IMR-90 (cell line): ENCODE results near the gene TMEM9. TPM values are rescaled to one million over a fixed set of nuclear protein-coding genes. Genes with fewer than 3 reads are reported as not detected.

ENCODE experiments used
- ATAC-seq: fragments of 200-7000 bp; cut with Tn5 transposase; 2 replicates; pipeline ENCODE4 v1.9.1; 2020; ENCODE audit warnings: low read depth, mild to moderate bottlenecking, moderate library complexity
- BruUV-seq: library from RNA; stranded (reverse); fragments of 400-500 nt; replicated peaks from 2 replicates; lab custom pipeline; 2021; lab: Mats Ljungman, UMichigan
- CTCF ChIA-PET: fragments of 300-600 bp; formaldehyde crosslinking; extraction: SDS; loops from one replicate; lab custom pipeline; 2021; ENCODE audit warnings: antibody characterized with exemption; lab: Yijun Ruan, JAX
- POLR2A ChIA-PET: fragments of 300-600 bp; sonication (Branson Sonifier 250); formaldehyde crosslinking; loops from one replicate; lab custom pipeline; 2022; ENCODE audit warnings: antibody characterized with exemption; ENCODE audit not compliant: unreplicated experiment; lab: Charles Lee
- DNase-seq: peaks from one replicate; pipeline ENCODE4 v3.0.0; 2013
- H2AFZ ChIP-seq: replicated peaks from 2 replicates; pipeline ENCODE3; 2013; ENCODE audit warnings: low read length, mild to moderate bottlenecking; ENCODE audit not compliant: poor library complexity
- H2AK5ac ChIP-seq: 2 replicates; pipeline ENCODE4 v1.6.1; 2013; ENCODE audit warnings: low read depth, low read length, inconsistent platforms
- H2AK9ac ChIP-seq: replicated peaks from 2 replicates; pipeline ENCODE3; 2013; ENCODE audit warnings: mild to moderate bottlenecking, low read depth, low read length, moderate library complexity; ENCODE audit not compliant: poor library complexity
- H2BK120ac ChIP-seq: 2 replicates; pipeline ENCODE4 v1.6.1; 2013; ENCODE audit warnings: low read depth, low read length, inconsistent platforms
- H2BK15ac ChIP-seq: 3 replicates; pipeline ENCODE4 v1.6.1; 2013; ENCODE audit warnings: low read depth, low read length, inconsistent platforms
- H2BK20ac ChIP-seq: 2 replicates; pipeline ENCODE4 v1.6.1; 2013; ENCODE audit warnings: low read depth, mild to moderate bottlenecking, inconsistent platforms, low read length, moderate library complexity
- H2BK5ac ChIP-seq: 2 replicates; pipeline ENCODE4 v1.6.1; 2013; ENCODE audit warnings: mild to moderate bottlenecking, low read depth, low read length, inconsistent platforms; ENCODE audit not compliant: poor library complexity, severe bottlenecking
- H3K14ac ChIP-seq: replicated peaks from 2 replicates; pipeline ENCODE4 v1.6.1; 2013; ENCODE audit warnings: low read depth, low read length, inconsistent platforms
- H3K18ac ChIP-seq: 2 replicates; pipeline ENCODE4 v1.6.1; 2013; ENCODE audit warnings: low read depth, low read length, control low read depth
- H3K23ac ChIP-seq: 2 replicates; pipeline ENCODE4 v1.6.1; 2013; ENCODE audit warnings: low read depth, low read length, inconsistent platforms
- H3K27ac ChIP-seq: 2 replicates; pipeline ENCODE4 v1.5.1; 2013; ENCODE audit warnings: mild to moderate bottlenecking, control low read depth, low read length; ENCODE audit not compliant: insufficient read depth
- H3K27me3 ChIP-seq: 2 replicates; pipeline ENCODE4 v1.6.1; 2013; ENCODE audit warnings: low read length; ENCODE audit not compliant: control insufficient read depth, insufficient read depth
- H3K36me3 ChIP-seq: 2 replicates; pipeline ENCODE4 v1.6.1; 2013; ENCODE audit warnings: low read length, mixed read lengths; ENCODE audit not compliant: control insufficient read depth, insufficient read depth
- H3K4ac ChIP-seq: 2 replicates; pipeline ENCODE4 v1.6.1; 2013; ENCODE audit warnings: low read depth, low read length, inconsistent platforms
- H3K4me1 ChIP-seq: 2 replicates; pipeline ENCODE4 v1.6.1; 2013; ENCODE audit warnings: low read length, mixed read lengths; ENCODE audit not compliant: control insufficient read depth, insufficient read depth
- H3K4me2 ChIP-seq: 2 replicates; pipeline ENCODE4 v1.6.1; 2013; ENCODE audit warnings: low read depth, mild to moderate bottlenecking, control low read depth, low read length, moderate library complexity
- H3K4me3 ChIP-seq: 2 replicates; pipeline ENCODE4 v1.5.1; 2013; ENCODE audit warnings: low read depth, mild to moderate bottlenecking, control low read depth, low read length, moderate library complexity; ENCODE audit not compliant: insufficient read depth
- H3K56ac ChIP-seq: 2 replicates; pipeline ENCODE4 v1.6.1; 2013; ENCODE audit warnings: low read length, inconsistent platforms; ENCODE audit not compliant: insufficient read depth; ENCODE audit errors: extremely low read depth
- H3K79me1 ChIP-seq, 2 experiments: 2 replicates each; pipeline ENCODE4 v1.6.1; 2013; ENCODE audit warnings: low read length in 2 of 2, inconsistent platforms in 1 of 2, low read depth in 1 of 2
- H3K9ac ChIP-seq: 2 replicates; pipeline ENCODE4 v1.6.1; 2013; ENCODE audit warnings: low read depth, low read length, control low read depth
- H3K9me1 ChIP-seq: 2 replicates; pipeline ENCODE4 v1.6.1; 2013; ENCODE audit warnings: low read length, inconsistent platforms; ENCODE audit not compliant: insufficient read depth
- H3K9me3 ChIP-seq: 2 replicates; pipeline ENCODE4 v1.6.1; 2013; ENCODE audit warnings: low read length; ENCODE audit not compliant: control insufficient read depth, insufficient read depth
- H4K20me1 ChIP-seq: 2 replicates; pipeline ENCODE4 v1.6.1; 2013; ENCODE audit warnings: low read length, inconsistent platforms; ENCODE audit not compliant: insufficient read depth
- H4K5ac ChIP-seq: 2 replicates; pipeline ENCODE4 v1.6.1; 2013; ENCODE audit warnings: mild to moderate bottlenecking, low read depth, low read length, control low read depth
- H4K8ac ChIP-seq, 2 experiments: 2 replicates each; pipeline ENCODE4 v1.6.1; 2013; ENCODE audit warnings: low read depth in 2 of 2, low read length in 2 of 2, control low read depth in 1 of 2, inconsistent platforms in 1 of 2
- H4K91ac ChIP-seq: 2 replicates; pipeline ENCODE4 v1.6.1; 2013; ENCODE audit warnings: low read depth, low read length, inconsistent platforms; ENCODE audit not compliant: insufficient read depth
- BHLHE40 ChIP-seq: fragments of 150-350 bp; IDR thresholded peaks from 2 replicates; pipeline ENCODE4 v1.6.1; 2016; ENCODE audit warnings: mild to moderate bottlenecking, low read depth, low read length
- CEBPB ChIP-seq: IDR thresholded peaks from 2 replicates; pipeline ENCODE4 v1.6.1; 2012; ENCODE audit warnings: low read depth, low read length, improper control_type of control experiment
- RAD21 ChIP-seq: IDR thresholded peaks from 2 replicates; pipeline ENCODE4 v1.6.1; 2012; ENCODE audit warnings: low read length, improper control_type of control experiment
- SMC3 ChIP-seq: fragments of 150-350 bp; IDR thresholded peaks from 2 replicates; pipeline ENCODE4 v1.6.1; 2016; ENCODE audit warnings: low read depth, mild to moderate bottlenecking, antibody characterized with exemption, low read length, moderate library complexity
- WGBS, 2 experiments: methylation state at CpG; one replicate each; pipeline versions ENCODE4 v1.1.5 to v1.1.7; 2013; ENCODE audit warnings: missing lambda C conversion rate in 2 of 2; ENCODE audit not compliant: insufficient read length in 1 of 2; ENCODE audit errors: extremely low coverage in 2 of 2; 5-methylcytosine and 5-hydroxymethylcytosine counted together
- dilution Hi-C: fragments of 300-500 bp; cut with HindIII; formaldehyde crosslinking; loops from one replicate; pipeline ENCODE4 v1.14.3; 2018; ENCODE audit warnings: low sequenced_read_pairs; ENCODE audit not compliant: unreplicated experiment
- in situ Hi-C: fragments of 300-500 bp; cut with MboI; formaldehyde crosslinking; loops from 3 replicates; pipeline ENCODE4 v1.14.3; 2019; ENCODE audit warnings: low sequenced_read_pairs, inconsistent platforms, mixed read lengths
- intact Hi-C: fragments of 100-400 bp; cut with micrococcal nuclease; formaldehyde crosslinking; loops from 2 replicates; pipeline ENCODE4 v1.10.0; 2022
- polyA plus RNA-seq, 3 experiments: library from polyadenylated mRNA; depleted of rRNA; stranded (reverse); fragments of >200 nt; gene quantifications; 2 replicates each; pipeline ENCODE4 v1.2.3, GENCODE V29; 2012; ENCODE audit warnings: low replicate concordance in 1 of 3
- total RNA-seq: library from RNA; depleted of rRNA; stranded (reverse); fragments of >200 nt; gene quantifications from 2 replicates; pipeline ENCODE4 v1.2.3, GENCODE V29; 2012

TMEM9 gene
- total and polyA plus RNA-seq, 2 of the 4 experiments (the other 2 are of a cell fraction) = 76.7 to 107 TPM

DNA sequence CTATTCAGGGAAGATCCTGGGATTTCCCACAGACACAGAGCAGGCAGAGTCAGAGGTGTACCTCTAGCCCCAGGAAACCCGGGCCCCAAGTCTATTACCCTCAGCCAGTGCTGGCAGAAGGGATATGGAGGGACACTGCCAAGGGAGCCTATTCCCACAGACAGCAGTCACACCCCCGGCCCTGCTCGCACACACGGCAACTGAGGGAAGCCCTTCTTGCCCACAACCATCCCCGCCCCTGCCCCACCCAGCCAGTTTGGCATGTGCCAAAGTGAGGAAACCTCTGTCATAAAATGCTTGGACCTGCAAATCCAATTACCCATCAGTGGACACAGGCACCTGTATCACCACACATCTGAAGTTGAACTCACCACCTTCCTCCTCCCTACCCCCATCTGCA, 48.6 kb downstream of the TMEM9 start:
- Histone ChIP-seq H4K8ac (no peak overlapping the region), H2BK15ac (no peak overlapping the region), H3K23ac (no peak overlapping the region), H3K27ac (no peak overlapping the region), H4K20me1 (no peaks in the 10 kb centered on the region), H2AFZ (no peak overlapping the region), H3K56ac (no peak overlapping the region), H3K4me2 (no peak overlapping the region), H3K14ac (no peak overlapping the region), H2AK5ac (no peak overlapping the region), H3K18ac (no peak overlapping the region), H3K4ac (no peak overlapping the region), H4K5ac (no peak overlapping the region), H2BK20ac (no peak overlapping the region), H2AK9ac (no peak overlapping the region), H3K4me1 (no peaks in the 10 kb centered on the region), H3K27me3 (peaks cover 67% of the 10 kb centered on the region), H3K9me3 (no peaks in the 10 kb centered on the region), H3K9me1 (no peaks in the 10 kb centered on the region), H3K79me1 (no peaks in the 10 kb centered on the region), H3K36me3 (no peaks in the 10 kb centered on the region), H4K91ac (no peak overlapping the region), H3K4me3 (no peak overlapping the region), H2BK120ac (no peak overlapping the region), H3K9ac (no peak overlapping the region), H2BK5ac (no peak overlapping the region)
- dilution Hi-C loops = no loop called here
- ChIA-PET POLR2A (no interaction called here), CTCF (no interaction called here)
- DNase-seq (no peak), ATAC-seq (no peak)
- intact Hi-C loops = no loop called here
- in situ Hi-C loops = no loop called here
- BruUV-seq = no TSS peak
- whole genome bisulfite sequencing, 2 experiments = 43% methylated on average over 2 of the region's 5 CpGs; no CpG with 5 or more reads in 1 of the 2 experiments
- TF ChIP-seq SMC3 = no peak
- no peak for TF ChIP-seq BHLHE40
- TF ChIP-seq RAD21 = no peak
- TF ChIP-seq CEBPB = no peak
